Measurements from ENCODE around the gene FASTKD3. TPM values are rescaled to one million over a fixed set of nuclear protein-coding genes. Genes with fewer than 3 reads are reported as not detected.

The FASTKD3 gene
- total RNA-seq, 1 donor from 2014 or later, result 8.1 TPM

DNA sequence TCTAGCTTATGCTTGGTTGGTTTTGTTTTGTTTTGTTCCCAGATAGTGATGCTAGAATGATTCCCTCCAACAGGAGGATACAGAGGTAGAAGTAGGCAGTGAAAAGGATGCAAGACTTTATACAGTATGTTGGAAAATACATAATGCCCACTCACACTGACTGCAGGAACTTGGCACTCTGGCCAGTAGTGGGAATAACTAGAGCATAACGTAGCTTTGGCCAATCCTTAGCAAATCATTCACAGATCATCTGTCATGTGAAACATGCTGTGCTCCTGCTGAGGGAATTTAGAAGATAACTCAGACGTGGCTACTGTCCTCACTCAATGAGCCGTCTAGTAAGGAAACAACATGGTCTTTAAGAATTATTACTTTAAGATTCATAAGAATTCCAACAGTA, 31.4 kb downstream of the FASTKD3 start:
- FAIRE-seq, result no peak

DNA sequence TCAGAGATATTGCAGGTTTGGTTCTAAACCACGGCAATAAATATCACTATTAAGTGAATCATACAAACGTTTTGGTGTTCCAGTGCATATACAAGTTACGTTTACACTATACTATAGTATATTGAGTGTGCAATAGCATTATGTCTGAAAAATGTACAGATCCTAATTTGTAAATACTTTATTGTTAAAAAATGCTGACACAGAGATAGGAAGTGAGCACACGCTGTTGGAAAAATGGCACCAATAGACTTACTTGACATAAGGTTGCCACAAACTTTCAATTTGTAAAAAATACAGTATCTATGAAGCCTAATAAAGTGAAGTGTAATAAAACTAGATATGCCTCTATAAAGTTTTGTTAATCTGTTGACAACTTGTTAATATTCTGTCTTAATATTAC, 33.8 kb downstream of the FASTKD3 start:
- H4K20me1 ChIP-seq (ENCODE audit: insufficient read depth, low read length), result no peaks in the 10 kb centered on the region
- DNase-seq (ENCODE audit: low read depth) (no peak), FAIRE-seq (no peak)
- Mint-ChIP-seq H3K27ac (ENCODE audit: unreplicated experiment) (no peak overlapping the region), H3K27me3 (ENCODE audit: low read depth, unreplicated experiment) (peaks cover 5% of the 10 kb centered on the region), H3K4me3 (ENCODE audit: unreplicated experiment) (no peak overlapping the region), H3K4me1 (ENCODE audit: low read depth, unreplicated experiment) (no peaks in the 10 kb centered on the region), H3K9me3 (ENCODE audit: unreplicated experiment) (no peaks in the 10 kb centered on the region), H3K36me3 (ENCODE audit: low read depth, unreplicated experiment) (no peaks in the 10 kb centered on the region)
- no peak overlapping the region for H3K4me2 ChIP-seq (ENCODE audit: low read length)
- H3K36me3 ChIP-seq (ENCODE audit: insufficient read depth, low read length), result no peaks in the 10 kb centered on the region
- no peak for TF ChIP-seq CTCF (IDR thresholded peaks at IDR 0.05; ENCODE audit: insufficient read depth, low read depth, low read length)
- no peak for TF ChIP-seq EZH2 (IDR thresholded peaks at IDR 0.05; ENCODE audit: insufficient read depth, low read length)
- no peaks in the 10 kb centered on the region for H3K27me3 ChIP-seq (ENCODE audit: insufficient read depth, low read length)
- no peak overlapping the region for H3K9ac ChIP-seq (ENCODE audit: low read length)
- H3K9me3 ChIP-seq (ENCODE audit: insufficient read depth, low read depth, low read length), result no peaks in the 10 kb centered on the region
- no peaks in the 10 kb centered on the region for H3K4me1 ChIP-seq (ENCODE audit: insufficient read depth, low read length)
- no peak overlapping the region for H2AFZ ChIP-seq (ENCODE audit: low read depth, low read length)
- no peak overlapping the region for H3K4me3 ChIP-seq (ENCODE audit: insufficient read depth, low read depth, low read length)
- no peaks in the 10 kb centered on the region for H3K79me2 ChIP-seq (ENCODE audit: insufficient read depth, low read length)
- no peak overlapping the region for H3K27ac ChIP-seq (ENCODE audit: low read depth, low read length)

More for the DNA sequence above, 31.4 kb downstream of the FASTKD3 start:
- Histone ChIP-seq H3K36me3 (ENCODE audit: insufficient read depth, low read length) (no peaks in the 10 kb centered on the region), H3K9ac (ENCODE audit: low read length) (no peak overlapping the region), H3K27ac (ENCODE audit: low read depth, low read length) (no peak overlapping the region), H3K9me3 (ENCODE audit: insufficient read depth, low read depth, low read length) (no peaks in the 10 kb centered on the region), H2AFZ (ENCODE audit: low read depth, low read length) (no peak overlapping the region), H3K4me2 (ENCODE audit: low read length) (no peak overlapping the region), H3K4me3 (ENCODE audit: insufficient read depth, low read depth, low read length) (no peak overlapping the region), H3K4me1 (ENCODE audit: insufficient read depth, low read length) (no peaks in the 10 kb centered on the region), H4K20me1 (ENCODE audit: insufficient read depth, low read length) (no peaks in the 10 kb centered on the region), H3K27me3 (ENCODE audit: insufficient read depth, low read length) (no peaks in the 10 kb centered on the region), H3K79me2 (ENCODE audit: insufficient read depth, low read length) (no peaks in the 10 kb centered on the region)
- no peaks in the 10 kb centered on the region for H3K36me3 Mint-ChIP-seq (ENCODE audit: low read depth, unreplicated experiment)
- TF ChIP-seq CTCF (IDR thresholded peaks at IDR 0.05; ENCODE audit: insufficient read depth, low read depth, low read length), result no peak
- H3K9me3 Mint-ChIP-seq (ENCODE audit: unreplicated experiment), result peaks cover 3% of the 10 kb centered on the region
- no peak for DNase-seq (ENCODE audit: low read depth)
- H3K4me1 Mint-ChIP-seq (ENCODE audit: low read depth, unreplicated experiment), result peaks cover 3% of the 10 kb centered on the region
- no peaks in the 10 kb centered on the region for H3K27me3 Mint-ChIP-seq (ENCODE audit: low read depth, unreplicated experiment)
- H3K4me3 Mint-ChIP-seq (ENCODE audit: unreplicated experiment), result no peak overlapping the region
- H3K27ac Mint-ChIP-seq (ENCODE audit: unreplicated experiment), result no peak overlapping the region

- no peak overlapping the region for H3K27ac ChIP-seq (ENCODE audit: low read depth, low read length)
- DNase-seq (ENCODE audit: low read depth), result no peak
- H3K4me1 ChIP-seq (ENCODE audit: insufficient read depth, low read length), result no peaks in the 10 kb centered on the region
- no peaks in the 10 kb centered on the region for H3K79me2 ChIP-seq (ENCODE audit: insufficient read depth, low read length)
- no peak overlapping the region for H3K4me3 ChIP-seq (ENCODE audit: insufficient read depth, low read depth, low read length)
- TF ChIP-seq CTCF (IDR thresholded peaks at IDR 0.05; ENCODE audit: insufficient read depth, low read depth, low read length), result no peak
- no peak overlapping the region for H3K4me2 ChIP-seq (ENCODE audit: low read length)
- peaks cover 7% of the 10 kb centered on the region for H3K27me3 Mint-ChIP-seq (ENCODE audit: low read depth, unreplicated experiment)
- no peak overlapping the region for H3K9ac ChIP-seq (ENCODE audit: low read length)
- H3K36me3 ChIP-seq (ENCODE audit: insufficient read depth, low read length), result no peaks in the 10 kb centered on the region
- no peaks in the 10 kb centered on the region for H3K9me3 Mint-ChIP-seq (ENCODE audit: unreplicated experiment)
- no peak overlapping the region for H2AFZ ChIP-seq (ENCODE audit: low read depth, low read length)
- no peak for FAIRE-seq
- H3K27ac Mint-ChIP-seq (ENCODE audit: unreplicated experiment), result no peak overlapping the region
- no peaks in the 10 kb centered on the region for H3K4me1 Mint-ChIP-seq (ENCODE audit: low read depth, unreplicated experiment)
- no peaks in the 10 kb centered on the region for H3K27me3 ChIP-seq (ENCODE audit: insufficient read depth, low read length)
- no peaks in the 10 kb centered on the region for H4K20me1 ChIP-seq (ENCODE audit: insufficient read depth, low read length)
- H3K36me3 Mint-ChIP-seq (ENCODE audit: low read depth, unreplicated experiment), result no peaks in the 10 kb centered on the region
- no peak overlapping the region for H3K4me3 Mint-ChIP-seq (ENCODE audit: unreplicated experiment)
- H3K9me3 ChIP-seq (ENCODE audit: insufficient read depth, low read depth, low read length), result no peaks in the 10 kb centered on the region
Measured at GRCh38 chr5:7828269-7828668, 40.6 kb downstream of the FASTKD3 start.
